HepG2 (cell line): Measurements from ENCODE around the gene OR2W1.

ENCODE experiments used
- CREB1 ChIP-seq, 2 experiments: fragments of 450-650 bp in 1 of 2; IDR thresholded peaks; 2 replicates each; pipeline ENCODE4 v1.6.1; 2016 to 2017; ENCODE audit warnings: control low read depth in 1 of 2, mild to moderate bottlenecking in 1 of 2, missing compliant biosample characterization in 1 of 2, missing genetic modification characterization in 1 of 2
- TF ChIP-seq, protein P1 (sequence below): sonication (generic); formaldehyde crosslinking; IDR thresholded peaks from 2 replicates; pipeline ENCODE4 v1.5.0; 2020; ENCODE audit warnings: mild to moderate bottlenecking, missing genetic modification reagents, moderate library complexity

DNA sequence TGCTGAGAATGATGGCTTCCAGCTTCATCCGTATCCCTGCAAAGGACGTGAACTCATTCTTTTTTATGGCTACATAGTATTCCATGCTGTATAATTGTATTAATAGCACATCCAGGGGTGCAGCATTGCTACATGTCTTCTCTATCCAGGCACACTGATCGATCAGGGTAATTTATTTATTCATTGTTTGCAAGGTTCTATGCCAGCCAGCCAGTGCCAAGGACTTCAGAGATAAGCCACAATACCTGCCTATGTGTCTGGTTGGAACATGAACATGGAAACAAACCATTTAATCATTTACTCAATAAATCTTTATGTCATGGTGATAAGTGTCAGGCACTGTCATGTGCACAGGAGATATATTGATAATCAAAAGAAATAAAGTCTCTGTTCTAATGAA lies 48.0 kb upstream of the OR2W1 start:
- TF ChIP-seq, protein P1, sequence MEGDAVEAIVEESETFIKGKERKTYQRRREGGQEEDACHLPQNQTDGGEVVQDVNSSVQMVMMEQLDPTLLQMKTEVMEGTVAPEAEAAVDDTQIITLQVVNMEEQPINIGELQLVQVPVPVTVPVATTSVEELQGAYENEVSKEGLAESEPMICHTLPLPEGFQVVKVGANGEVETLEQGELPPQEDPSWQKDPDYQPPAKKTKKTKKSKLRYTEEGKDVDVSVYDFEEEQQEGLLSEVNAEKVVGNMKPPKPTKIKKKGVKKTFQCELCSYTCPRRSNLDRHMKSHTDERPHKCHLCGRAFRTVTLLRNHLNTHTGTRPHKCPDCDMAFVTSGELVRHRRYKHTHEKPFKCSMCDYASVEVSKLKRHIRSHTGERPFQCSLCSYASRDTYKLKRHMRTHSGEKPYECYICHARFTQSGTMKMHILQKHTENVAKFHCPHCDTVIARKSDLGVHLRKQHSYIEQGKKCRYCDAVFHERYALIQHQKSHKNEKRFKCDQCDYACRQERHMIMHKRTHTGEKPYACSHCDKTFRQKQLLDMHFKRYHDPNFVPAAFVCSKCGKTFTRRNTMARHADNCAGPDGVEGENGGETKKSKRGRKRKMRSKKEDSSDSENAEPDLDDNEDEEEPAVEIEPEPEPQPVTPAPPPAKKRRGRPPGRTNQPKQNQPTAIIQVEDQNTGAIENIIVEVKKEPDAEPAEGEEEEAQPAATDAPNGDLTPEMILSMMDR: no peak
- TF ChIP-seq CREB1 (IDR thresholded peaks at IDR 0.05) (no peak), CREB1 (CRISPR knock-in tag; IDR thresholded peaks at IDR 0.05) (no peak)
